Uterine smooth muscle cell (primary cell): ENCODE results near the gene HSD17B11. TPM values are rescaled to one million over a fixed set of nuclear protein-coding genes. Genes with fewer than 3 reads are reported as not detected.

Experiments used
- total RNA-seq: library from RNA; depleted of rRNA; stranded (reverse); fragments of >200 nt; gene quantifications from 2 replicates; pipeline ENCODE4 v1.2.3, GENCODE V29; 2014

Gene HSD17B11
- total RNA-seq: 31.3 and 35.9 TPM in 2 replicates

GRCh38 chr4:87390891-87391575 lies at the start of gene HSD17B11:
Gene HSD17B11 (minus strand): TSS chr4:87391188. CDS start chr4:87391070, 118 bp downstream.

GRCh38 chr4:87422104-87423052 lies 31.4 kb upstream of the HSD17B11 start, which contains the start of gene NUDT9:
Gene NUDT9 (plus strand): TSS chr4:87422573. CDS start chr4:87422906, 333 bp downstream.

GRCh38 chr4:87322754-87323153 lies 68.2 kb downstream of the HSD17B11 start, which contains the start of gene HSD17B13:
Gene HSD17B13 (minus strand): TSS chr4:87322882. CDS start chr4:87322841, 41 bp downstream.

Other genes starting within 250 kb of the HSD17B11 start
- gene KLHL8, start 170.6 kb downstream of the HSD17B11 start, total RNA-seq: 21.6 and 29.6 TPM in 2 replicates
- 0.22 and 0.37 TPM in 2 replicates for gene HSD17B13, start 68.3 kb downstream of the HSD17B11 start, total RNA-seq
- gene NUDT9, start 31.4 kb upstream of the HSD17B11 start, total RNA-seq: 18.3 and 21.2 TPM in 2 replicates
- 0.22 and 2.1 TPM in 2 replicates for gene SPARCL1, start 138.2 kb upstream of the HSD17B11 start, total RNA-seq
- not detected in 2 replicates for gene DSPP, start 217.3 kb upstream of the HSD17B11 start, total RNA-seq